Astrocyte (in vitro differentiated cells and primary cell): ENCODE measurements around the gene UPP1.

Source experiments
- CTCF ChIP-seq: IDR thresholded peaks from 2 replicates; pipeline ENCODE4 v1.5.1; 2011; ENCODE audit warnings: low read depth, mild to moderate bottlenecking, inconsistent platforms, low read length, moderate library complexity; ENCODE audit not compliant: insufficient read depth
- EZH2 ChIP-seq: IDR thresholded peaks from 2 replicates; pipeline ENCODE4 v1.6.1; 2012; ENCODE audit warnings: mild to moderate bottlenecking, low read length, inconsistent platforms; ENCODE audit not compliant: insufficient read depth

- peak; percentile 6 for TF ChIP-seq CTCF
- no peak for TF ChIP-seq EZH2
These were observed 1.7 kb upstream of the UPP1 start for GRCh38 chr7:48087349-48087748.
